HUDEP-2 (cell line): ENCODE measurements around the gene ROCK2.

Experiments
- DNase-seq, 76 experiments: peaks; one replicate each; lab custom pipeline; 2025; ENCODE audit not compliant: unreplicated experiment in 76 of 76; lab: John Stamatoyannopoulos, UW

Gene ROCK2

GRCh38 chr2:11368059-11368572 lies 23.7 kb upstream of the ROCK2 start:
- DNase-seq: no peak

GRCh38 chr2:11367170-11367730 lies 22.8 kb upstream of the ROCK2 start:
- no peak for DNase-seq

- no peak for DNase-seq
These were observed 21.9 kb upstream of the ROCK2 start for GRCh38 chr2:11366326-11366741.

DNA sequence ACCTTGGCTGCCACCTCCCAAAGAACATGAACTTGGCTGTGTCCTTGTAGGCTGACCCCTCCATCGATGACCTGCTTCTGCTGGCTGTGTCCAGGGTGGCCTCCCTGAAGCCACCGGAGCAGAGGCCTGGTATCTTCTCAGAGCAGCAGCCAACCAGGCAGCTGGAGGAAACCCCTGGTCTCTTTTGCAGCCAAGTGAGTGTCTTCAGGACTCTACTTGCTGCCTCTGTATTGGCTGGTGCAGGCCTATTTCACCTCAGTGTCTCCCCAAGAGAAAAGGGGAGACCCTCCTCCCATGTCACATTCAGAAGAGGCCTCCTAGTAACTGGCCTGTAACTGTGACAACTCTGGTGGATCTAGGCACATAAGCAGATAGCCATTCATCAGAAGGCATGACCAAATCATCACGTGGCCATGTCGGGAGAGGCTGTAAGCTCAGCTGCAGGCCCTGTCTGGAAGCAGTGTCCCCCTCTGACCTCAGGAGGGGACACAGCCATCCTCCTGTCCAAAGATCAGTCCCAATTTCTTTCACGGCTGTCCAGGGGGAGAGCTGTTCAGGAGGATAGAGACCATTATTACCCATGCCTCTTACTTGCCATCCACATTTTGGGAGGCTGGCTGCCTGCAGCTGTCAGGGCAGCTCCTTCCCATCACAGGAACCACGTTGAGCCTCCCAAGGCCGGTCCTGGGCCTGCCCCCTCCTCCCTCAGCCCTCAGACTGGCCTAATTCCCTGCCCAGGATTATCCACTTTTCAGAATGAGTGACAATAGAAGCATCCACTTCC lies 20.9 kb upstream of the ROCK2 start:
- peak in 1 of 76 experiments; percentile 3 for DNase-seq

DNA sequence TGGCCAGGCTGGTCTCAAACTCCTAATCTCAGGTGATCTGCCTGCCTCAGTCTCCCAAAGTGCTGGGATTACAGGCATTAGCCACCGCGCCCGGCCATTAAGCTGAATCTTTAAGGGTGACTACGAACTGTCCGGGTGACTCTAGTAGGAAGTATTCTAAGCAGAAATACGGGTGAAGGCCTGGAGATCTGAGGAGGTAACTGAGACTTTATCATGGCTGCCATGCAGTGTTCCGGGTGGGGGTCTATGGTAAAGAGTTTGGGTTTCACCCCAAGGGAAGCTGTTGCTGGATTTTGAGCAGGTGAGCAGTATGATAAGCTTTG lies 20.1 kb upstream of the ROCK2 start:
- DNase-seq: no peak

DNA sequence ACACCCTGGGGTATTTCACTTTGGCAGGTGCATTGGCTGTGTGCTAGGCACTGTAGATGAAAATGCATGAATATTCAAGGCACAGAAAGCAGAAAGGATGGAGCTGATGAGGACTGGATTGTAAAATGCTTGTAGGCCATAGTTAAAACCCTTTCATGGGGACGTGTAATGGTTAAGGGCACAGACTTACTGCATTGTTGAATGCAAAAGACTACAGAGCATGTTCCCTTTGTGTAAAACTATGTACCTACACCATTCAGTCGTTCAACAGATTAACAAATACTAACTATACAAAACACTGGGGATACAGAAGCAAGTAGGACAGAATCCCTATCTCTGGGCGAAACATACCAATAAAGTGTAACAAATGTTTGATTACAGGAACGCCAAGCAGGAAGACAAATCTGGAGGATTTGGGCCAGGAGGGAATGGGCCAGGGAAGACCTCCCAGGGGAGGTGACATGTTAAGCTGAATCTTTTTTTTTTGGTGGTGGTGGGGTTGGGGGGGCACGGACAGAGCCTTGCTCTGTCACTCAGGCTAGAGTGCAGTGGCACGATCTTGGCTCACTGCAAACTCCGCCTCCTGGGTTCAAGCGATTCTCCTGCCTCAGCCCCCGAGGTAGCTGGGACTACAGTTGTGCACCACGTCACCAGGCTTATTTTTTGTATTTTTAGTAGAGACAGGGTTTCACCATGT lies 19.6 kb upstream of the ROCK2 start:
- DNase-seq: no peak

DNA sequence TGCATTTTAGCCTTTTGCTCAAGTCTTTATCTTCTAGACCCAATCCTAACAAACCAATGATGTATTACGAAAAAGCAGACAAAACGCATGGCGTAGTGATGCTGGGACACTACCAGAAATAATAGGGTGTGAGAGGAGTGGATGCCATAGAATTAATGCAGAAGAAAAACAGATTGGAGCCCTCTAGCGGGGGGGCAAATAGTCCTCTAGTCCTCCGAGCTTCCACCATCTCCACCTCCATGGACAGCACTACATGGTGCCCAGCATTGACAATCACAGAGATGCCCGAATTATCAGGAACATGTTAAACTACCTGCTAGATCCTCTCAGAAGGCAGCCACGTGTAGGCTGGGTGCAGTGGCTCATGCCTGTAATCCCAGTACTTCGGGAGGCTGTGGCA lies 15.4 kb upstream of the ROCK2 start:
- no peak for DNase-seq

- no peak for DNase-seq
These were observed 13.1 kb upstream of the ROCK2 start for GRCh38 chr2:11357428-11357972.

- DNase-seq: no peak
These were observed 12.3 kb upstream of the ROCK2 start for GRCh38 chr2:11356764-11357163.

- no peak for DNase-seq
These were observed 11.0 kb upstream of the ROCK2 start for GRCh38 chr2:11355194-11356053.

DNA sequence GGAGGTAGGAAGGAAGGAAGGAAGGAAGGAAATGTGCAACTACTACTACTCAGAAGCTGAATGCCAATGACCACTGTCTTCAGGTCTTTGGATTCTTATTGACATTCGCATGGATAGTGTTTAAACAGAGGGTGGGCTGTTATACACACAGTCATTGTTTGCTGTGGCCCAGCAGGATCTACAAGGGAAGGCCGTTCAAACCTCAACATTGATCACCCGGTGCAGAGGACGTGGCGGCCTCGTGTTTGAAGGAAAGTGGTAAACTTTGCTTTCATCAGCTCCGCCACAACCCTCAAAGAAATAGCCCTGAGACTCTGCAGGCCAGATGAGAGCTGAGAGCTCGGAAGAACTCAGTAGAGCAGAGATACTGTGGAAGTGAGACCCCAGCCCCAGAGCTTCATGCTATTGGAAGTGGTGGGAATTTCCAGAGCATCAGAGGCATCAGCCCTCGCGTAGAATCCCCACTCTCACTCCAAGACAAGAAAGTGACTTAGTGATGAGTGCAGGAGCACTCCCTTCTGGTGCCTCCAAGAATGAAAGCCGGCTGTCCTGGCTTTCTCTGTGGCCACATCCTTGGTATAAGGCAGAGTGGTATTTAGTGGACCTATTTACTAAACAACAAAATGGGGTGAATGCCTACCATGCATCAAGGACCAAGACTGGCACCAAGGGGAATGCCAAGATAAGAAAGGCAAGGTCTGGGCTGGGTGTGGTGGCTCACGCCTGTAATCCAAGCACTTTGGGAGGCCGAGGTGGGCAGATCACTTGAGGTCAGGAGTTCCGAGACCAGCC lies 10.1 kb upstream of the ROCK2 start:
- no peak for DNase-seq

DNA sequence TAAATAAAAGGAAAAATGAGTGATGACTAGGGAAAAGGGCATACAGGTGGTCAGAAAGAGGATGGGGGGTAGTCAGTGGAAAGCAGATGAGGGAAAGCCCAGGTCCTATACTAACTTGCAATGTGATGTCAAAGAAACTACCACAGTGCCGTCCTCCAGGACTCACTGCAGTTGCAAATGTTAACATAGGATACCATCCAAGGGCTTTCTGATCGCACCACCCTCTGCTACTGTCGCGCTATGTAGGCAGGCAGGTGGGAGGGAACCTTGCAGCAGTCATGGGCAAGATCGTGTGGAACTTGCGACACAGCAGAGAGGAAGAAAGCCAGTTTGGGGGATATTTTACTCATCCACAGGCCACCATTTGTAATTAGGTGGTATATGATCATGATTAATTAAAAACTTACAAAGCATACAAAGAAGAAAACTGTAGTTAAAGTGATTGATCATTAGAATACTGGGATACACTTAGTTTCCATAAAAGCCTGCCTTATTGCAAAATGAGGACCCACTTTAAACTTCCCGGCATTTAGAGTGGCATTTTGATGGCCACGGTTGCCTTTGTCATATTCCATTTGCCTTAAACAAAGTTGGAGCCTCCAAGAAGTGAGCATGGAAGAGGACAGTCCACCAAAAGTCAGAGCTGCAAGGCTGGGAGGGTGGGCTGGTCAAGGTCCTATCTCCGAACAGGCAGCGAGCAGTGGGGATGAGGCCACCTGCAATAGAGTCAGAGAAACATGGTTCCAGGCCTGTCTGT lies 8.5 kb upstream of the ROCK2 start:
- no peak for DNase-seq

DNA sequence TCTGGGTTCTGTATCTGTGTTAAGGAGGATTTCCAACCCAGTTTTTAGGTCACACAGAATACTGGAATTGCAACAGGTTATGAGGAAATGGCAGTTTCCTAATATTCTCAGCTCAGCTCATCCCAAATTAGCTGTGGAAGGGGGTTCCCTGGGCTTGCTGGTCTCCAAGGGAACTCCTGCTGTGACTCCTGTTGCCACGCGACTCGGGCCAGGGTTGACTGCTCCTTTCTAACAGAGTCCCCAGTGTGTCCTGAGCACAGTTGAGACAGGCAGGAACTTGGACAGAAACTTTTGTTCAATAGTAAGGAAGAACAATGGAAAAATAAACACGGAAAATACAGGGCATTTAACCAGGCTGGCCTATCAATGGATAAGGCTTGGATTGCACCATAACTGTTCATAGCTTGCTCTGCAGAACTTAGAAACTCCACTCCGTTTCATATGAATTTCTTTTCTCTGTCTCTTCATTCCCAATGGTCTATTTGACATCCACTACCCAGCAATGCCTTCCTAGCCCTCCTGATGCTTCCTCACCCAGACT lies 3.8 kb upstream of the ROCK2 start:
- DNase-seq: no peak

DNA sequence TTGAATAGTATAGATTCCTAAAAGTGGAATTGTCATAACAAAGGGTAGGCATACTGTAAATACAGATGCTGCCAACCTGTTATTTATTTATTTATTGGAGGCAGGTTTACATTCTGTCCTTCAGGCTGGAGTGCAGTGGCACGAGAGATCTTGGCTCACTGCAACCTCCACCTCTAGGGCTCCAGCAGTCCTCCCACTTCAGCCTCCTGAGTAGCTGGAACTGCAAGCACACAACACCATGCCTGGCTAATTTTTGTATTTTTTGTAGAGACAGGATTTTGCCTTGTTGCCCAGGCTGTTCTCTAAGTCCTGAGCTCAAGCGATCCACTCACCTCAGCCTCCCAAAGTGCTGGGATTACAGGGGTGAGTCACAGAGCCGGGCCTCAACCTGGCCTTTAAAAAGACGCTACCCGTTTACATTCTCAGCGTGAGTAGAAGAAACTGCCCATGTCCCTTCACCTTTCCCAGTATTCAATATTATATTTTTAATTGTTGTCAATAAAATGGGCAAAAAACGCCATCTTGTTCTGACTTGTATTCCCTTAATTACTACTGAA lies 3.0 kb upstream of the ROCK2 start:
- no peak for DNase-seq

- DNase-seq: no peak
These were observed 1.6 kb upstream of the ROCK2 start for GRCh38 chr2:11346023-11346482.

DNA sequence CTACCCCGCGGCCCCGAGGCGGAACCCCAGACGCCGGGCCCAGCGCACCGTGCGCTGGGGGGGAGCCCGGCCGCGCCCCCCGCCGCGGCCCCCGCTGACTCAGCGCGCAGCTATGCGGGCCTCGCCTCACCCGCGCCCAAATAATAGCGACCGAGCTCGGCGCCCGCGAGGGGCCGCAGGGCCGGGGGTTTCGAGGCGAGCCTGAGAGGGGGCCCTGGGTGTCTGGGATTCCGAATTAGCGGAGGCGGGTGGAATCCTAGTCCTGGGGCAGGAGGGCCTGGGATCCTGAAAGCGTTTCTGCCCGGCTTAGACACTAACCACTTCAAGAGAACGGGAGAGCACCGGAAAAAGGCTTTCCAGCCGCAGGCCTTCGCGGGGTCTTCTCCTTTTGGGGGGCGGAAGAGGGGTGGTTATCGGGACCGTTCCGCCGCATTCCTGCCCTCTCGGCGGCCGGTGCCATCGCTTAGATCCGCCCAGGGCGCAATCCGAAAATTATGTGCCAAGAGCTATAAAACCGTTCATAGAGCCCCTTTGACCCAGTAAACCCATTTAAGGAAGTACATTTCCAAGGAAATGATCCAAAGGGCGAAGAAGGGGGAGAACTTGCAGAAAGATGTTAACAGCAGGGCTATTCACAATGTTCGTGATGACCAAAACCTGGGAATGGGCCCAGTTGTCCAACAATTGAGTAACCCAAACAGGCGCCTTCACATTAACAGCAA lies 681 bp upstream of the ROCK2 start:
- DNase-seq: peak in 19 of 76 experiments; percentile 13 to 57 (median 30)

- DNase-seq: peak in 4 of 76 experiments; percentile 4 to 38 (median 20)
These were observed 640 bp downstream of the ROCK2 start for GRCh38 chr2:11343650-11344341.
